ENCODE data around the gene MAPT. TPM values are rescaled to one million over a fixed set of nuclear protein-coding genes. Genes with fewer than 3 reads are reported as not detected.

The MAPT gene
- polyA plus RNA-seq, 3 donors: 7.1 to 8.1 (median 7.4) TPM

DNA sequence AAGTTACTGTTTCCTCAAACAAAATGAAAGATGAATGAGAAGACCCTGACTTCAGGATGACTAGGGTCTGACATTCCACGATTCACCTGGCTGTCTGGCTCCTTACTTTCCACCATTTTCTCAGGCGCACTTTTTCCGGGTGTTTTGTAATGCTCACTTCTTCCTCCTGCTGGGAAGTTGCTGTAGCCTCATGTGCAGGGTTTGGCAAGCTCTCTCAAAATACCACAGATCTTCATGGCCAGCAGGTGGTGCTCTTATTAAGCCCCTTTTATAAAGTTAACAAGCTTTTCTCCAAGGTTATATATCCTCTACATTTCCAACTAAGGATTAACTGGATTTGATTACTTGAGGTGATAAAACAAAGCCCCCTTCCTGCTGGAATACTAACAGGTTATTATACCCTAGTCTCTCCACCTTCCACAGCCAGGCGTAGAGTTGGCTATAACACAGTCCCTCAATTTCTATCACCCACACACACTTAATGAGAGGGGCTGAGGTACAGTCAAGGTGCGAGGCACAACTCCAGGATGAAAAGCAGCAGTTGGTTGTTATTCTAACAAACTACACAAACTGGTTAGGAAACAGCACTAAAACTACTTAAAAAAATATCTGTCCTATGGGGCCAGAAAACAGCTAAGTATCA is 150.1 kb downstream of the MAPT start:
- DNase-seq (ENCODE audit: extremely low read depth in 1 of 11, low read depth in 9 of 11, low spot score in 4 of 11): peak; percentile 55 to 84 (median 71)

DNA sequence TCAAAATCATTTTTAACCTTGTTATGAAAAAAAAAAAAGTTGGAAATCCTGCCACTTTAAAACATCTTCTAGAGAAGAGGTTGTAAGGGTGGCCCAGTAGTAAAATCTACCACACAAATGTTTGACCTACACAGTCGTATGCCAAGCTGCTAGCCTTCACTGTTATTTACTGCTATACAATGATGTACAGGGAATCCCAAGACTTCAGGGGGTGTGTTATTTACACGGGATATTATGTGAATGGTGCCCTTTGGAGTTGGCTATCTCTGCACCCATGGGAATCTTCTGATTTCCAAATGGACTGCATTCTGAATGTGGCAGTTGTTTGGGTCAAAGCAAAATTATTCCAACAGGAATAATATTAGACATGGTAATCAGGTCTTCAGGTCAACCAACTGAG is 150.6 kb downstream of the MAPT start:
- DNase-seq (ENCODE audit: extremely low read depth in 1 of 11, low read depth in 9 of 11, low spot score in 4 of 11): no peak

DNA sequence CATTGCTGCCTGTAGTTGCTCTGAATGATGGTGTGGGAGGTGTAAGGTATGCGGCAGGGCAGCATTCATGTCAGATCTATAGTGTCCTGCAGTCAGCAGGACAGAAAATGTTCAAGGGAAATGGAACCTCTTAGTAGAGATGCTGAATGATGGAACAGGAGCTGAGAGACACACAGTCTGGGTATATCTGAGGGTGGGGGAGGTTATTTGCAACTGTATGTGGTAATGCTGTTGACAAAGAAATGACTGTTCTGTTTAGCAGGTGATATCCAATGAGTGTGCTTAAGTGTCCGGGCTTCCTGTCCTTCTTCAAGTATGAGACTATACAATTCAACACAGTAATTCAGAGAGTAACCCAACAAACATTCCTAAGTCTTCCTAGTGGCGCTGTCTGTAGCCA is 151.3 kb downstream of the MAPT start:
- no peak for DNase-seq (ENCODE audit: extremely low read depth in 1 of 11, low read depth in 9 of 11, low spot score in 4 of 11)

DNA sequence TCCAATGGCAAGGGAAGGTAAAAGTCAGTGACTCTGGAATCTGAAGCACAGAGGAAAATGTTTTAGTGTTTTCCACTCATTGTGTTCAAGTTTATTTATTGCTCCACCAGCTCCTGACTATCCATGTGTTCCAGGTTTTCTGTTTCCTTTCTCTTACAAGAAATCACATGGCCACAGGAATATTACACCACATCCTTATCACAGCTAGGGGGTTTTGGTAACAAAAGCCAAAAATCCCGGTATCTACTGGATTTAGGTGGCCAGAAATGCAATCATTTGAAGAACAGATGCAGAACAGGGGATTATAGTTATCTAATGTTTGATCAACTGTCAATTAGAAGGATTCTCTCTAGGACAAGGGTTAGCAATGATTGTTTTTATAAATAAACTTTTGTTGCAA is 152.6 kb downstream of the MAPT start:
- peak in 2 of 11 donors; percentile 5 to 7 for DNase-seq (ENCODE audit: extremely low read depth in 1 of 11, low read depth in 9 of 11, low spot score in 4 of 11)

DNA sequence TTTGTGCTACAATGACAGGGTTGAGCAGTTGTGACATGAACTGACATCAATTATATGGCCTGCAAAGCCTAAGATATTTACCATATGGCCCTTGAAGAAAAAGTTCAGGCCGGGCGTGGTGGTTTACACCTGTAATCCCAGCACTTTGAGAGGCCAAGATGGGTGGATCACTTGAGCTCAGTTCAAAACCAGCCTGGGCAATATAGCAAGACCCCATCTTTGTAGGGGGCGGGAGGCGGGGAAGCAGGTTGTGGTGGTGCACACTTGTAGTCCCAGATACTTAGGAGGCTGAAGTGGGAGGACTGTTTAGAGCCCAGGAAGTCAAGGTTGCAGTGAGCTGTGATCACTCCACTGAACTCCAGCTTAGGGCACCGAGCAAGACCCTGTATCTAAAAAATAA is 153.0 kb downstream of the MAPT start:
- no peak for DNase-seq (ENCODE audit: extremely low read depth in 1 of 11, low read depth in 9 of 11, low spot score in 4 of 11)

DNA sequence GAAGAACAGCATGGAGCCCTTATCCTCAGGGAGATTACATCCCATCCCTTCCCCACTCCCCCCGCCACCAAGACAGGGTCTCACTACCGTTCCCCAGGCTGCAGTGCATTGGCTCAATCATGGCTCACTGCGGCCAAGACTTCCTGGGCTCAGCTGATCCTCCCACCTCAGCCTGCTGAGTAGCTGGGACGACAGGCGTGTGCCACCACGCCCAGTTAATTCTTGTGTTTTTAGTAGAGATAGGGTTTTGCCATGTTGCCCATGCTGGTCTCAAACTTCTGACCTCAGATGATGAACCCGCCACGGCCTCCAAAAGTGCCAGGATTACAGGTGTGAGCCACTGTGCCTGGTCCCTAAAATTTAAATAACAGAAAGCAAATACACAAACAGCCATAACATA is 153.5 kb downstream of the MAPT start:
- no peak for DNase-seq (ENCODE audit: extremely low read depth in 1 of 11, low read depth in 9 of 11, low spot score in 4 of 11)

DNA sequence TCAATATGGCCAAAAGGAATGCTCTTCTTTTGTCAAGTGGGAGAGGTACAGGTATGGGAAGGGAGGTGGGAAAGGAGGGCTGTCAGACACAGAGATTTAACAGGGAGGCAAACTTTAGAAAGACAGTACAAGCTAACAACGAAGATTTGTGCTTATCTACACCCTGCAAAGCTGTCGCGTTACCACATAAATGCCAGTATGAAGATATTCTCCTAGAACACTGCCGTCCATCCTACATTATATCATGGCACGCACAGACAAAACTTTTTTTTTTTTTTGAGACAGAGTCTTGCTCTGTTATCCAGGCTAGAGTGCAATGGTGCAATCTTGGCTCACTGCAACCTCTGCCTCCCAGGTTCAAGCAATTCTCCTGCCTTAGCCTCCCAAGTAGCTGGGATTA is 155.3 kb downstream of the MAPT start:
- no peak for DNase-seq (ENCODE audit: extremely low read depth in 1 of 11, low read depth in 9 of 11, low spot score in 4 of 11)

DNA sequence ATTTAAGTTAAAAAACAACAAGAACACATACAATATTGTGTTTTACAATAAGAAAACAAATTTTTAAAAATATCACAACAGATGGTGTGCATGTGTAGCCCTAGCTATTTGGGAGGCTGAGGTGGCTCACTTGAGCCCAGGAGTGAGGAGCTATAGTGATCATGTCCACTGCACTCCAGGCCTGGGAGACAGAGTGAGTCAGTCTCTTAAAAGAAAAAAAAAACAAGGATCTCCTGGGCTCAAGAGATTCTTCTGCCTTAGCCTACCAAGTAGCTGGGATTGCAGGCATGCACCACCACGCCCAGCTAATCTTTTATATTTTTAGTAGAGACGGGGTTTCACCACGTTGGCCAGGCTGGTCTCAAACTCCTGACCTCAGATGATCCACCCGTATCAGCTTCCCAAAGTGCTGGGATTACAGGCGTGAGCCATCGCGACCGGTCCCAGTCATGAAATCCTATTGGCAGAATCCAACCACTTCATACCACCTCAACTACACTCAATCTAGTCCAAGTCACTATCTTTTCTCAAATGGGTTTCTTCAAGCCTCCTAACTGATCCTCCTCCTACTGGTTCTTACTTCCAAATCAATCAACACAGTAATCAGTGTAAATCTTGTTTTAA is 159.7 kb downstream of the MAPT start:
- DNase-seq (ENCODE audit: extremely low read depth in 1 of 11, low read depth in 9 of 11, low spot score in 4 of 11): no peak

DNA sequence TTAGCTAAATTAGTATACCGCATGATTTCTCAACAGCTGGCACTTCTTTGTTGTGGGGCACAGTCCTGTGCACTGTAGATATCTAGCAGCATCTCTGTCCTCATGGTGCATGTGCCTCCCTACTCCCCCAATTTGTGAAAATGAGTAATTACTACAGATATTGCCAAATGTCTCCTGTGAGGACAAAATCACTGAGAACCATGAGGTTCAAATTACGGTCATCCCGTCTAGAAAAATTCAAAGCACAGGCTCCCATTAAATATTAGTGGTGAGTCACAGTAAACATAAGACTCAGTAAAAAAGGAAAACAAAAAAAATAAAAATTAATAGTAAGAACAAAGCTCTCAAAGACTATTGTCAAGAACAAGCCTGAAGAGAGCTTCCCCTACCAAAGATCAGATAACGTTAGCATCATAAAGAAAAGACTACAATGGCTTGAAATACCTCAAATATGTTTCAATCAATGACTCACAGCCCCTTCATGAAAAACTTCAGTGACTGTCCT is 162.5 kb downstream of the MAPT start:
- DNase-seq (ENCODE audit: extremely low read depth in 1 of 11, low read depth in 9 of 11, low spot score in 4 of 11): no peak

DNA sequence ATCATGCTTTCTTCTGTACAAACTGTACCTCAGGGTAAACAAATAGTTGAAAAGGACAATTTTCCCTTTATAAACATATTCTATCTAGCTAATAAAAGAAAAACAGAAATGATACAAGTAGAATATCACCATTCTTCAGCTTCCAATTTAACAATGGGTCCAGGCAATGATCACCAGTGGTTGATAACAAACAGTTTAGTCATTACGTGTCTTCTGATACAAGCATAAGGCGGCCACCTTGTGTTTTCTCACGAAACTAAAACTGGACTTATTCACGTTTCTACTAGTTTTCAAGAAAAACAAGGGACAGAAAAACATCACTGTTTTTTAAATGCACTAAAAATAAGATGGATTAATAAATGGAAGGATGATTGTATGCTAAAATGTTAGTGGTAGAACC is 163.0 kb downstream of the MAPT start:
- DNase-seq (ENCODE audit: extremely low read depth in 1 of 11, low read depth in 9 of 11, low spot score in 4 of 11): no peak

DNA sequence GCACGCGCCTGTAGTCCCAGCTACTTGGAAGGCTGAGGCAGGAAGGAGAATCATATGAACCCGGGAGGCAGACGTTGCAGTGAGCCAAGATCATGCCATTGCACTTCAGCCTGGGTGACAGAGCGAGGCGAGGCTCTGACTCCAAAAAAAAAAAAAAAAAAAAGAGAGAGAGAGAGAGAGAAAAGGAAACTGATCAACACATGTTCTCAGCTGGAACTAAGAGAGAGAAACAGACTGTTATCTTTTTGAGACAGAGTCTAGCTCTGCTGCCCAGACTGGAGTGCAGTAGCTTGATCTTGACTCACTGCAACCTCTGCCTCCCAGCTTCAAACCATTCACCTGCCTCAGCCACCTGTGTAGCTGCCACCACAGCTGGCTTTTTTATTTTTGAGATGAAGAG is 165.1 kb downstream of the MAPT start:
- no peak for DNase-seq (ENCODE audit: extremely low read depth in 1 of 11, low read depth in 9 of 11, low spot score in 4 of 11)

DNA sequence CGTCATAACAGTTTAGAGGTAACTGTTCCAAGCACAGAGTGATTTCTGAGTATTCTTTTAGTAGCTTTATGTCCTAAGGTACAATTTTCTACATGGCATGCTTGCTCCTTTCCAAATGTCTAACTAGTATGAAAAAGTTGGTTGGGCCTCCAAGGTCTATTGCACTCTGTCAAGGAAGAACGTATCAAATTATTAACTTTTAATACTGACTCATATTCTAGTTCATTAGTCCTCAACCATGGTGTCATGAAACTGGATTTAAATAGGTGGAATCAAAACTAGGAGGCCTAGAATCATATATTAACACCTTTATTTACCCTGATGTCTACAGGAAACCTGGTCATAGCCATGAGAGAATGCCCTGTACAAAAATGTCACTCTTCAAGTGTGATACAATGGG is 166.1 kb downstream of the MAPT start:
- DNase-seq (ENCODE audit: extremely low read depth in 1 of 11, low read depth in 9 of 11, low spot score in 4 of 11): no peak

DNA sequence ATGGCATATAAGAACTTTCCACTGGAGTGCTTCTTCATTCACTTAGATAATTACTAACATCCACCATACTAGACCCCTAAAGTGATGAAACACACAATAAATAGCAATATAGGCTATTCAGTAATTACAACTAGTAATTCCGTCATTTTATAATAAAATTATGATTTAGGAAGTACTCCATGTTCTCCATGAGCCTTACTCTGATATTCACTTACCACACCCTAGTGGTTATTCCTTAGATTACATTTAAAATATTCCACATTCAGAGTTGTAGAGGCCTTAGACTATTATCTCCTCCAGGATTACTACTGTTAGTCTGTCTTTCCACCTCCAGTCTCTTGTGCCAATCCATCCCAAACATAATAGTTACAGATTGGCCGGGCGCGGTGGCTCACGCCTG is 167.1 kb downstream of the MAPT start:
- DNase-seq (ENCODE audit: extremely low read depth in 1 of 11, low read depth in 9 of 11, low spot score in 4 of 11): no peak

DNA sequence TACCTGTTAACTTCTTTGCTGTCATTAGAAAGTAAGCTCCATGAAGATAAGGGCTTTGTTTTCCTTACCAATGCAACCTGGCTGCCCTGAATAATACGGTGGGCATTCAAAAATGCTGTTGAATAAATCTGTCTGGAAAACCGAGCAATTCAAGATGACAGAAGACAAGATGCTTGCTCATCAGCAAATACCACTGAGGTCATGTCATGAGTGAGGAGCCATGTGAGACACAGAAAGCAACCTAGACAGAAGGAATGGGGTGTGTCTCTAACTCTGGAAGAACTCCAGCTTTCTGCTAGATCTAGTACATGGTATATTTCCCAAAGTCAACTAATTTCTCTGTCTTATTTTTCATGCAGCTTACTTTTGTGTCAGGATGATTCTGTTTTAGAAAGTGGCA is 168.9 kb downstream of the MAPT start:
- DNase-seq (ENCODE audit: extremely low read depth in 1 of 11, low read depth in 9 of 11, low spot score in 4 of 11): no peak

DNA sequence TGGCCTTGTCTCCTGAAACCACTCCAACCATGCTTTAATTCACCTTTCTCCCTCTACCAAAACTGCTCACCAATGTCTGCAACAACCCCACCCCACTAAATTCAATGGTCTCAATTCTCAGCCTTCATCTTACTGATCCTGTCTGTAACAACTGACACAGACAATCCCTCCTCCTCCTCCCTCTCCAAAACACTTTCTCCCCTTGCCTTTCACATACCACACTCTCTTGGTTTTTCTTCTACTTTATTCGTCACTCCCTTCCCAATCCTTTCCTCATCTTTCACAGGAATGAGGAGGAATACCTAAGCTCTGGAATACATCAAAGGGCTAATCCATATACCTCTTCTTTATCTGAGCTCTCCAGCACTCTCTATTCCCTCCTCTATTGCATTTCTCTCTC is 170.1 kb downstream of the MAPT start:
- DNase-seq (ENCODE audit: extremely low read depth in 1 of 11, low read depth in 9 of 11, low spot score in 4 of 11): no peak

DNA sequence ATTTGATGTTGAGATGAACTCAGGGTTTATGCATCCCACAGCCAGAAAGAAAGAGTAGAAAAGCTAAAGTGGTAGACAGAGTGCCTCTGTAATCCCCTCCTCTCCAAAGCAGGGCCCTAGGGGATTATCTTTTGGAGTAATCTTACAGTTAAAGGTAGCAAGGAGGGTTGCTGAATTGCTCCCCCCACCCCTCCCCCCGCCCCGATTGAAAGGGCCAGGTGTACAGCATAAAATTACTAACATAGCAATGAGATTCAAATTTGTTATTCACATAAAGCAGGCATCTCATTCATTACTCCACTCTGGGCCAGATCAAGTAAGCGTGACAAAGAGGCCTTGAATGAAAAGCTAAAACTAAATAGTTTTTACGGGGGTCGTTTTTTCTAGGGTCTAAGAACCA is 177.4 kb downstream of the MAPT start:
- DNase-seq (ENCODE audit: extremely low read depth in 1 of 11, low read depth in 9 of 11, low spot score in 4 of 11): no peak

DNA sequence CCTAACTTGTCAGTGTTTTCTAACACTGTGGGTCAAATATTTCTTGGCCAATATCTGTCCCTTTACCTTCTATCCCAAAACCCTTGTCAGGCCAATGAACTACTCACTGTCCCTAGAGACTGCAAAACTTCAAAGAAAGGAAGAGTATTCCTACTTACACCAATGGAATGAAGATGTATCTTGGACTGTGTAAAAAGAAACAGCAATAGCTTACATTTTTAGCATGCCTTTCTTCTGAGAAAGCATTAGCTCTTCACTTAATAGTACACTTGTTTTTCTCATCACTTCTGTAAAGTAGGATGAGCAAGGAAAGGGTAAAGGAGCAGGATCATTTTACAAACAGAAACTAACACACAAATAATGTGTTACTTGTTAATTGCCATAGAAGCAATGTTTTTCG is 178.6 kb downstream of the MAPT start:
- DNase-seq (ENCODE audit: extremely low read depth in 1 of 11, low read depth in 9 of 11, low spot score in 4 of 11): no peak

DNA sequence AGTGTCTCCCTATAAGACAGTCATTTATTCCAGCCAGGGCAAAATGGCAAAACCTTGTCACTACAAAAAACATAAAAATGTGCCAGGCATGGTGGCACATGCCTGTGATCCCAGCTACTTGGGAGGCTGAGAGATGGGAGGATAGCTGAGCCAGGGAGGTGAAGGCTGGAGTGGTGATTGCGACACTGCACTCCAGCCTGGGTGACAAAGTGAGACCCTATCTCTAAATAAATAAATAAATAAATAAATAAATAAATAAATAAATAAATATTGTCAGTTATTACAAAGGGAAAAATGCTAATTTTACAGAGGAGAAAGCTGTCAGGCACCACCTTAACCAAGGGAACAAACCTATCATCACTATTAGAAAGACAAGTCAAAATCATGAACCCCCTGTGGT is 180.2 kb downstream of the MAPT start:
- no peak for DNase-seq (ENCODE audit: extremely low read depth in 1 of 11, low read depth in 9 of 11, low spot score in 4 of 11)

Data from renal cortex interstitium (tissue), 11 donors.